ENCODE data around the gene EP300.
"Not testable (repeated sequence)": the region's sequence is repeated elsewhere in the genome, so short reads cannot be mapped to it uniquely, and the experiment has no call there.

Gene EP300

GRCh38 chr22:41106122-41106968 is 14.0 kb downstream of the EP300 start:
- no peak overlapping the region for H2BK5ac ChIP-seq (ENCODE audit: low read depth, low read length, poor library complexity, severe bottlenecking)
- H3K4ac ChIP-seq (ENCODE audit: low read depth in 1 of 2, low read length in 2 of 2) = no peak overlapping the region
- 82% methylated on average over 8 of the region's 8 CpGs for WGBS
- H2AFZ ChIP-seq (ENCODE audit: low read depth, low read length) = no peak overlapping the region
- DNase-seq = peak; percentile 80
- H2BK12ac ChIP-seq (ENCODE audit: low read length in 2 of 2) = no peak overlapping the region
- H3K36me3 ChIP-seq (ENCODE audit: control insufficient read depth in 1 of 2, insufficient read depth in 2 of 2, low read depth in 1 of 2, low read length in 2 of 2) = peaks cover 10 to 25% of the 10 kb centered on the region in 2 experiments
- no peak overlapping the region for H3K23ac ChIP-seq (ENCODE audit: low read length in 2 of 2)
- H3K18ac ChIP-seq (ENCODE audit: low read depth in 1 of 2, low read length in 2 of 2) = no peak overlapping the region
- H4K91ac ChIP-seq (ENCODE audit: low read length) = no peak overlapping the region
- no peaks in the 10 kb centered on the region for H3K9me3 ChIP-seq (ENCODE audit: control insufficient read depth, low read length)
- H3K4me3 ChIP-seq (ENCODE audit: insufficient read depth in 1 of 2, low read depth in 1 of 2, low read length in 2 of 2) = no peak overlapping the region
- no peak overlapping the region for H3K4me2 ChIP-seq (ENCODE audit: low read length, poor library complexity, severe bottlenecking)
- no peak overlapping the region for H3K14ac ChIP-seq (ENCODE audit: low read length in 2 of 2)
- no peak overlapping the region for H2BK15ac ChIP-seq (ENCODE audit: low read depth, poor library complexity, severe bottlenecking)
- peak overlapping the region; percentile 33 for H3K9ac ChIP-seq (ENCODE audit: low read length)
- H2AK5ac ChIP-seq (ENCODE audit: low read length, severe bottlenecking) = no peak overlapping the region
- H3K79me1 ChIP-seq (replicated peaks; ENCODE audit: low read length, poor library complexity, severe bottlenecking) = no peaks in the 10 kb centered on the region
- H2BK120ac ChIP-seq (ENCODE audit: low read depth, low read length) = no peak overlapping the region
- no peak overlapping the region for H4K8ac ChIP-seq (ENCODE audit: low read length)
- peaks cover 2% of the 10 kb centered on the region for H3K4me1 ChIP-seq (ENCODE audit: control insufficient read depth, insufficient read depth, low read depth, low read length)
- H3K27ac ChIP-seq (ENCODE audit: low read length, poor library complexity, severe bottlenecking) = no peak overlapping the region
- H3K27me3 ChIP-seq (ENCODE audit: control insufficient read depth in 1 of 2, insufficient read depth in 1 of 2, low read length in 2 of 2) = no peaks in the 10 kb centered on the region

GRCh38 chr22:41106969-41107325 is 14.6 kb downstream of the EP300 start:
- not testable (repeated sequence) for H2AFZ ChIP-seq (ENCODE audit: low read depth, low read length); H3K14ac ChIP-seq (ENCODE audit: low read length in 2 of 2); H3K4me1 ChIP-seq (ENCODE audit: control insufficient read depth, insufficient read depth, low read depth, low read length); H3K4me2 ChIP-seq (ENCODE audit: low read length, poor library complexity, severe bottlenecking); H3K27me3 ChIP-seq (ENCODE audit: control insufficient read depth in 1 of 2, insufficient read depth in 1 of 2, low read length in 2 of 2); H3K9me3 ChIP-seq (ENCODE audit: control insufficient read depth, low read length); H3K4me3 ChIP-seq (ENCODE audit: insufficient read depth in 1 of 2, low read depth in 1 of 2, low read length in 2 of 2); H3K9ac ChIP-seq (ENCODE audit: low read length); H2AK5ac ChIP-seq (ENCODE audit: low read length, severe bottlenecking); H3K4ac ChIP-seq (ENCODE audit: low read depth in 1 of 2, low read length in 2 of 2); H2BK5ac ChIP-seq (ENCODE audit: low read depth, low read length, poor library complexity, severe bottlenecking); H2BK120ac ChIP-seq (ENCODE audit: low read depth, low read length); H3K18ac ChIP-seq (ENCODE audit: low read depth in 1 of 2, low read length in 2 of 2); H4K91ac ChIP-seq (ENCODE audit: low read length); H3K23ac ChIP-seq (ENCODE audit: low read length in 2 of 2); H3K79me1 ChIP-seq (replicated peaks; ENCODE audit: low read length, poor library complexity, severe bottlenecking); H2BK12ac ChIP-seq (ENCODE audit: low read length in 2 of 2); DNase-seq; H2BK15ac ChIP-seq (ENCODE audit: low read depth, poor library complexity, severe bottlenecking); H3K27ac ChIP-seq (ENCODE audit: low read length, poor library complexity, severe bottlenecking); H4K8ac ChIP-seq (ENCODE audit: low read length)
- 98% methylated on average over 9 of the region's 9 CpGs for WGBS
- H3K36me3 ChIP-seq (ENCODE audit: control insufficient read depth in 1 of 2, insufficient read depth in 2 of 2, low read depth in 1 of 2, low read length in 2 of 2) = peaks cover 14 to 22% of the 10 kb centered on the region in 2 experiments

- Histone ChIP-seq H4K91ac (ENCODE audit: low read length) (no peak overlapping the region), H2BK12ac (ENCODE audit: low read length in 2 of 2) (no peak overlapping the region), H2BK120ac (ENCODE audit: low read depth, low read length) (no peak overlapping the region), H3K4me2 (ENCODE audit: low read length, poor library complexity, severe bottlenecking) (no peak overlapping the region), H3K9ac (ENCODE audit: low read length) (no peak overlapping the region), H2BK15ac (ENCODE audit: low read depth, poor library complexity, severe bottlenecking) (no peak overlapping the region), H3K4me1 (ENCODE audit: control insufficient read depth, insufficient read depth, low read depth, low read length) (peaks cover 5% of the 10 kb centered on the region), H3K79me1 (replicated peaks; ENCODE audit: low read length, poor library complexity, severe bottlenecking) (peaks cover 2% of the 10 kb centered on the region), H3K9me3 (ENCODE audit: control insufficient read depth, low read length) (no peaks in the 10 kb centered on the region), H3K18ac (ENCODE audit: low read depth in 1 of 2, low read length in 2 of 2) (no peak overlapping the region), H3K36me3 (ENCODE audit: control insufficient read depth in 1 of 2, insufficient read depth in 2 of 2, low read depth in 1 of 2, low read length in 2 of 2) (peaks cover 20 to 36% of the 10 kb centered on the region in 2 experiments), H4K8ac (ENCODE audit: low read length) (no peak overlapping the region), H2AK5ac (ENCODE audit: low read length, severe bottlenecking) (no peak overlapping the region), H2AFZ (ENCODE audit: low read depth, low read length) (no peak overlapping the region), H2BK5ac (ENCODE audit: low read depth, low read length, poor library complexity, severe bottlenecking) (no peak overlapping the region), H3K23ac (ENCODE audit: low read length in 2 of 2) (no peak overlapping the region), H3K27ac (ENCODE audit: low read length, poor library complexity, severe bottlenecking) (no peak overlapping the region), H3K27me3 (ENCODE audit: control insufficient read depth in 1 of 2, insufficient read depth in 1 of 2, low read length in 2 of 2) (no peaks in the 10 kb centered on the region), H3K4ac (ENCODE audit: low read depth in 1 of 2, low read length in 2 of 2) (no peak overlapping the region), H3K14ac (ENCODE audit: low read length in 2 of 2) (no peak overlapping the region), H3K4me3 (ENCODE audit: insufficient read depth in 1 of 2, low read depth in 1 of 2, low read length in 2 of 2) (no peak overlapping the region)
- no peak for DNase-seq
- WGBS = 97% methylated on average over 7 of the region's 10 CpGs
These were observed 18.6 kb downstream of the EP300 start for GRCh38 chr22:41110968-41111367.

GRCh38 chr22:41116342-41116741 is 23.9 kb downstream of the EP300 start:
- no peak overlapping the region for H3K4ac ChIP-seq (ENCODE audit: low read depth in 1 of 2, low read length in 2 of 2)
- peaks cover 10% of the 10 kb centered on the region for H3K79me1 ChIP-seq (replicated peaks; ENCODE audit: low read length, poor library complexity, severe bottlenecking)
- H3K23ac ChIP-seq (ENCODE audit: low read length in 2 of 2) = no peak overlapping the region
- no peak overlapping the region for H3K4me2 ChIP-seq (ENCODE audit: low read length, poor library complexity, severe bottlenecking)
- no peak overlapping the region for H4K91ac ChIP-seq (ENCODE audit: low read length)
- no peak overlapping the region for H4K8ac ChIP-seq (ENCODE audit: low read length)
- no peak overlapping the region for H2BK5ac ChIP-seq (ENCODE audit: low read depth, low read length, poor library complexity, severe bottlenecking)
- no peak overlapping the region for H2AK5ac ChIP-seq (ENCODE audit: low read length, severe bottlenecking)
- H3K18ac ChIP-seq (ENCODE audit: low read depth in 1 of 2, low read length in 2 of 2) = no peak overlapping the region
- peaks cover 3% of the 10 kb centered on the region for H3K4me1 ChIP-seq (ENCODE audit: control insufficient read depth, insufficient read depth, low read depth, low read length)
- WGBS = 80% methylated on average over 1 of the region's 2 CpGs
- no peak overlapping the region for H2AFZ ChIP-seq (ENCODE audit: low read depth, low read length)
- H3K27me3 ChIP-seq (ENCODE audit: control insufficient read depth in 1 of 2, insufficient read depth in 1 of 2, low read length in 2 of 2) = no peaks in the 10 kb centered on the region
- H2BK120ac ChIP-seq (ENCODE audit: low read depth, low read length) = no peak overlapping the region
- no peak overlapping the region for H2BK15ac ChIP-seq (ENCODE audit: low read depth, poor library complexity, severe bottlenecking)
- no peak overlapping the region for H3K14ac ChIP-seq (ENCODE audit: low read length in 2 of 2)
- H3K9me3 ChIP-seq (ENCODE audit: control insufficient read depth, low read length) = no peaks in the 10 kb centered on the region
- DNase-seq = no peak
- H3K36me3 ChIP-seq (ENCODE audit: control insufficient read depth in 1 of 2, insufficient read depth in 2 of 2, low read depth in 1 of 2, low read length in 2 of 2) = peaks cover 26 to 69% of the 10 kb centered on the region in 2 experiments
- no peak overlapping the region for H2BK12ac ChIP-seq (ENCODE audit: low read length in 2 of 2)
- no peak overlapping the region for H3K27ac ChIP-seq (ENCODE audit: low read length, poor library complexity, severe bottlenecking)
- no peak overlapping the region for H3K9ac ChIP-seq (ENCODE audit: low read length)
- H3K4me3 ChIP-seq (ENCODE audit: insufficient read depth in 1 of 2, low read depth in 1 of 2, low read length in 2 of 2) = no peak overlapping the region

All from mesenchymal stem cell (in vitro differentiated cells and primary cell).